Cardiac muscle cell (in vitro differentiated cells and primary cell): Measurements from ENCODE around the gene PNKD. TPM values are rescaled to one million over a fixed set of nuclear protein-coding genes. Genes with fewer than 3 reads are reported as not detected.

Experiments used
- DNase-seq, 2 donors: peaks; one replicate each; pipeline versions ENCODE4 v3.0.0 to v3.0.0-alpha.2; 2010 to 2017; ENCODE audit warnings: low read depth in 1 of 2, low spot score in 1 of 2
- H3K27ac ChIP-seq: fragments of 200-600 bp; sonication (generic); 2 replicates; pipeline ENCODE4 v1.5.1; 2016
- H3K27me3 ChIP-seq: fragments of 200-600 bp; sonication (generic); 2 replicates; pipeline ENCODE4 v1.6.0; 2016; ENCODE audit warnings: control low read depth
- H3K36me3 ChIP-seq: fragments of 200-600 bp; sonication (generic); 2 replicates; pipeline ENCODE4 v1.5.1; 2016; ENCODE audit warnings: control low read depth
- H3K4me1 ChIP-seq: fragments of 200-600 bp; sonication (generic); 2 replicates; pipeline ENCODE4 v1.8.1; 2017; ENCODE audit warnings: low read depth, mild to moderate bottlenecking, mixed run types
- H3K4me3 ChIP-seq: fragments of 200-600 bp; sonication (generic); 2 replicates; pipeline ENCODE4 v1.5.1; 2016; ENCODE audit warnings: mild to moderate bottlenecking
- H3K9me3 ChIP-seq: fragments of 200-600 bp; sonication (generic); 2 replicates; pipeline ENCODE4 v1.5.1; 2017; ENCODE audit warnings: low read depth, mild to moderate bottlenecking, control low read depth
- polyA plus RNA-seq: library from polyadenylated mRNA; unstranded; fragments of >200 nt; fragmentation: Nextera tagmentation; extraction: Ambion mirVana; gene quantifications from 2 replicates; pipeline ENCODE4 v1.2.1, GENCODE V29; 2016
- total RNA-seq: library from RNA; depleted of rRNA; stranded (reverse); fragments of >200 nt; gene quantifications from 2 replicates; pipeline ENCODE4 v1.2.3, GENCODE V29; 2016
- TF ChIP-seq, protein P1 (sequence below): IDR thresholded peaks from 2 replicates; pipeline ENCODE4 v1.5.1; 2012; ENCODE audit warnings: low read depth, mild to moderate bottlenecking, low read length

PNKD gene
- total and polyA plus RNA-seq, 2 experiments from 2014 or later = 103 to 287 TPM

DNA sequence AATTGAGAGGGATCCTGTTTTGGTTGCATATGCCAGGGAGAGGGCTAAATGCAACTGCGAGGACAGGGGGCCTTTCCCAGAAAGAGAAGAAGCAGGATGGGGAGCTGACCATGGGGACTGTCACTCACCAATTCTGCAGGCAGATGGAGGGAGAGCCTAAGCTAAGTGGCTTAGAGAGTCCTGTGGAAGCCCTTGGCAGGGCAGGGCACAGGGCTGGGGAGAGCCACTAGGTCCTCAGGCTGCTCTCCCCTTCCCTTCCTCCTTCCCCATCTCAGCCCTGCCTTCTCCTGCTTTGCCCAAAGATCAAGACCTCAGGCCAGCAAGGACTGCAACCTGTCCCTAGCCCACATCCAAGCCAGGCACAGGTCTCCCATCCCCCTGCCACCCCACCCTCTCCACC is 62.0 kb downstream of the PNKD start:
- H3K4me3 ChIP-seq = no peak overlapping the region
- H3K9me3 ChIP-seq = no peaks in the 10 kb centered on the region
- peak overlapping the region; percentile 74 for H3K27ac ChIP-seq
- H3K27me3 ChIP-seq = no peaks in the 10 kb centered on the region
- peak in 1 of 2 donors; percentile 24 for DNase-seq
- peaks cover 38% of the 10 kb centered on the region for H3K4me1 ChIP-seq
- TF ChIP-seq, protein P1, sequence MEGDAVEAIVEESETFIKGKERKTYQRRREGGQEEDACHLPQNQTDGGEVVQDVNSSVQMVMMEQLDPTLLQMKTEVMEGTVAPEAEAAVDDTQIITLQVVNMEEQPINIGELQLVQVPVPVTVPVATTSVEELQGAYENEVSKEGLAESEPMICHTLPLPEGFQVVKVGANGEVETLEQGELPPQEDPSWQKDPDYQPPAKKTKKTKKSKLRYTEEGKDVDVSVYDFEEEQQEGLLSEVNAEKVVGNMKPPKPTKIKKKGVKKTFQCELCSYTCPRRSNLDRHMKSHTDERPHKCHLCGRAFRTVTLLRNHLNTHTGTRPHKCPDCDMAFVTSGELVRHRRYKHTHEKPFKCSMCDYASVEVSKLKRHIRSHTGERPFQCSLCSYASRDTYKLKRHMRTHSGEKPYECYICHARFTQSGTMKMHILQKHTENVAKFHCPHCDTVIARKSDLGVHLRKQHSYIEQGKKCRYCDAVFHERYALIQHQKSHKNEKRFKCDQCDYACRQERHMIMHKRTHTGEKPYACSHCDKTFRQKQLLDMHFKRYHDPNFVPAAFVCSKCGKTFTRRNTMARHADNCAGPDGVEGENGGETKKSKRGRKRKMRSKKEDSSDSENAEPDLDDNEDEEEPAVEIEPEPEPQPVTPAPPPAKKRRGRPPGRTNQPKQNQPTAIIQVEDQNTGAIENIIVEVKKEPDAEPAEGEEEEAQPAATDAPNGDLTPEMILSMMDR = no peak
- no peaks in the 10 kb centered on the region for H3K36me3 ChIP-seq

DNA sequence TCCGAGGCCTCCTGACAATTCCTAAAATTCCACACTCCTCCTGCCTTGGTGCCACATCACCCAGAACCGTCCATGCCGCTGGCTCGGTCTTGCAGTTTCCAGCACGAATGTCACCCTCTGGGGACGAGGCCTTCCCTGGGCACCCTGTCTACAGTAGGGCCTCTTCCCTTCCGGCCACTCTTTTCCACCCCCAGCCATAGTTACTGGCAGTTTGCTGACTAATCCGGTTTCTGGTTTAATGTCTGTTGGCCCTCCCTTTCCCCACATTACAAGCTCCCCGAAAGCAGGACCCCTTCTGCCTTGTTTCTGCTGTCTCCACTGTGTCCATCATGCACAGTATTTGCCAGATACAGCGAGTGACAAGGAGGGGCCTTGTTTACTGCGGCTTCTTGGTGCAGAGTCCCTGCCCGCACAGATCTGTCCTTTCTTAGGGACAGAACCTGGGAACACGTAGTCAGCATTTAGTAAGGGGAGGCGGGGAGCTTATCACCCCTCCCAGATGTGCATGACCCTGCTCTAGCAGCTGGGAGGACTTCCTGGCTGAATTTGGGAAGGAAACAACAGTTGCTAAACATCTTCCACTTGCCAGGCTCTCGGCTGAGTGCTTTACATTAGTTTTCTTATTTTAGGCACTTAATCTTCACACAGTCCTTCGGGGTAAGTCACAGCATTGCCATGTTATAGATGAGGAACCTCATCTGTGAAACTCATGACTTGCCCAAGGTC is 62.8 kb downstream of the PNKD start:
- Histone ChIP-seq H3K27ac (peak overlapping the region; percentile 74), H3K27me3 (no peaks in the 10 kb centered on the region), H3K9me3 (no peaks in the 10 kb centered on the region), H3K4me3 (no peak overlapping the region), H3K36me3 (no peaks in the 10 kb centered on the region), H3K4me1 (peaks cover 30% of the 10 kb centered on the region)
- TF ChIP-seq, protein P1 = no peak
- peak in 1 of 2 donors; percentile 53 for DNase-seq

DNA sequence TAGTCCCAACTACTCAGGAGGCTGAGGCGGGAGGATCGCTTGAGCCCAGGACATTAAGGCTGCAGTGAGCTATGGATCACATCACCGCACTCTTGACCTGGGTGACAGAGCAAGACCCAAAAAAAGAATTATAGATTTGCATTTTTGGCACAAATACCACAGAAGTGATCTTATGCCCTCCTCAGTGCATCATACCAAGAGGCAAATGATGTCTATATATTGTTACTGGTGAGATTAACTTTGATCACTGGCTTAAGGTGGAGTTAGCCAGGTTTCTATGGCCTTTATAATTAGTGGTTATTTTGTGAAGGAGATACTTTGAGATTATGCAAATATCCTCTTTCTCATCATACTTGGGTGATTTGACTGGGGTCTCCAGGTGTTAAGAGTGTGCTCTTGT is 64.2 kb downstream of the PNKD start:
- no peak overlapping the region for H3K27ac ChIP-seq
- no peak overlapping the region for H3K4me3 ChIP-seq
- no peak for DNase-seq
- TF ChIP-seq, protein P1 = no peak
- peaks cover 21% of the 10 kb centered on the region for H3K4me1 ChIP-seq
- H3K36me3 ChIP-seq = no peaks in the 10 kb centered on the region
- no peaks in the 10 kb centered on the region for H3K9me3 ChIP-seq
- no peaks in the 10 kb centered on the region for H3K27me3 ChIP-seq

DNA sequence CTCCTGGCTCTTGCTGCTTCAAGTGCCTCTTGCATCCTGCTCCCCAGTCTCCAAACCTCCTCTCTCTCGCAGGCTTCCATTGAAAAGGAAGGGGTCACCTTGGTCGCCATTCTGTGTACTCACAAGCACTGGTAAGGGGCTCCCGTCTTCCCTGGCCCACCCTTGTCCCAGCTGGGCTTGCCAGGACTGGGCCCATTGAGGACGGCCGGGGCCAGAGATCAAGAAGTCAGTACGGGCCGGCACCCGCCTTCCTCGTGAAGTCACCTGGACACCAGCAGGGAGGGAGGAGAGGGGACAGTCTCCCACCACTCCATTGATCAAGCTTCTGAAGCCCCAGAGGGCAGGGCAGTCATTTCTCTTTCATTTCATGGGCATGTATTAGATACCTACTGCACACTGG is 70.3 kb downstream of the PNKD start:
- no peak overlapping the region for H3K4me3 ChIP-seq
- H3K4me1 ChIP-seq = no peaks in the 10 kb centered on the region
- H3K36me3 ChIP-seq = no peaks in the 10 kb centered on the region
- H3K27me3 ChIP-seq = no peaks in the 10 kb centered on the region
- TF ChIP-seq, protein P1 = no peak
- no peak for DNase-seq
- H3K27ac ChIP-seq = peak overlapping the region; percentile 17
- no peaks in the 10 kb centered on the region for H3K9me3 ChIP-seq

DNA sequence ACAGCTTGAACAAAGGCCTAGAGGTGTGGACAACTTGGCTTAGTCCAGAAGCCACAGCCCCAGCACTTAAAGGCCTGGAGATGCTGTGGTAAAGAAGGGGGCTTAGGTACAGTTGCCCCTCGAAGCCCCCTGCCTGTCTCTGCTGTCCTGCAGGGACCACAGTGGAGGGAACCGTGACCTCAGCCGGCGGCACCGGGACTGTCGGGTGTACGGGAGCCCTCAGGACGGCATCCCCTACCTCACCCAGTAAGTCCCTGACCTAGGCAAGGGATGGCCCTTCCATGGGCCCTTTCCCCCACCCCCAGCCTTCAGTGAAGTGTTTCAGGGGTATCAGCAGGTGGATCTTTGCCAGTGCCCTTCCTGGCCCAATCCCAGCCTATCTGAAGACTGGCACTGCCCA is 71.1 kb downstream of the PNKD start:
- no peak overlapping the region for H3K4me3 ChIP-seq
- H3K27ac ChIP-seq = no peak overlapping the region
- TF ChIP-seq, protein P1 = no peak
- no peaks in the 10 kb centered on the region for H3K4me1 ChIP-seq
- no peaks in the 10 kb centered on the region for H3K36me3 ChIP-seq
- no peaks in the 10 kb centered on the region for H3K9me3 ChIP-seq
- no peak for DNase-seq
- H3K27me3 ChIP-seq = no peaks in the 10 kb centered on the region

DNA sequence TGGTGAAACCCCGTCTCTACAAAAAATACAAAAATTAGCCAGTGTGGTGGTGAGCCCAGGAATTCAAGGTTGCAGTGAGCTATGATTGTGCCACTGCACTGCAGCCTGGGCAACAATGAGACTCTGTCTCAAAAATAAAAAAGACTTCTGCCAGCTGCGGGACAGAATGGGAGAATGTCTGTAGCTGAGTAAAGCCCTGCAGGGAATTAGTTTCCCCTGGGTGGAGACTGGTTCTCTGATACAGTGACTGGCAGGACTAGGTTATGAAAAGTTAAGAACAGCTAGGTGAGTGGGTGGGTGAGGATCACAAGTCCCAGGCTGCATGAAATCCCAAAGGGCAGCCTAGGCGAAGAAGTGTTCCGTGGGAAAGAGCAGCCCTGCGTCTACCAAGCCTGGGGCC is 72.5 kb downstream of the PNKD start:
- H3K4me1 ChIP-seq = no peaks in the 10 kb centered on the region
- H3K9me3 ChIP-seq = no peaks in the 10 kb centered on the region
- no peak overlapping the region for H3K4me3 ChIP-seq
- H3K36me3 ChIP-seq = no peaks in the 10 kb centered on the region
- no peak for DNase-seq
- TF ChIP-seq, protein P1 = no peak
- H3K27me3 ChIP-seq = no peaks in the 10 kb centered on the region
- no peak overlapping the region for H3K27ac ChIP-seq
